IgD-negative memory B cell (primary cell): Measurements from ENCODE around the gene ALCAM. TPM values are rescaled to one million over a fixed set of nuclear protein-coding genes. Genes with fewer than 3 reads are reported as not detected.
A peak's percentile ranks its signal among the peaks of the same experiment; 100 is the strongest.

Experiments
- H3K27ac Mint-ChIP-seq, 3 donors: one replicate each; pipeline ENCODE4 v1.8.0; 2020 to 2022; ENCODE audit warnings: mild to moderate bottlenecking in 3 of 3, mixed read lengths in 3 of 3, moderate library complexity in 1 of 3
- H3K27me3 Mint-ChIP-seq: one replicate; pipeline ENCODE4 v1.8.0; 2021; ENCODE audit warnings: mixed read lengths
- H3K36me3 Mint-ChIP-seq: one replicate; pipeline ENCODE4 v1.8.0; 2020; ENCODE audit warnings: mild to moderate bottlenecking, mixed read lengths
- H3K4me1 Mint-ChIP-seq, 3 donors: one replicate each; pipeline ENCODE4 v1.8.0; 2020 to 2022; ENCODE audit warnings: mixed read lengths in 3 of 3, mild to moderate bottlenecking in 1 of 3
- H3K4me3 Mint-ChIP-seq, 4 donors: one replicate each; pipeline ENCODE4 v1.8.0; 2020 to 2022; ENCODE audit warnings: mild to moderate bottlenecking in 4 of 4, mixed read lengths in 4 of 4, moderate library complexity in 3 of 4
- H3K9me3 Mint-ChIP-seq, 3 donors: one replicate each; pipeline ENCODE4 v1.8.0; 2020 to 2021; ENCODE audit warnings: mixed read lengths in 3 of 3, mild to moderate bottlenecking in 1 of 3
- polyA plus RNA-seq: library from polyadenylated mRNA; unstranded; fragments of 300-500 nt; fragmentation: Illumina TruSeq; gene quantifications from one replicate; pipeline ENCODE4 v1.2.3, GENCODE V29; 2021

Gene ALCAM
- polyA plus RNA-seq, 1 donor from 2014 or later, result 17.4 TPM

- peaks cover 15 to 23% (median 16%) of the 10 kb centered on the region in 3 donors for H3K4me1 Mint-ChIP-seq
- H3K4me3 Mint-ChIP-seq, result peak overlapping the region; percentile 95 to 99 (median 98)
- peak overlapping the region; percentile 63 to 99 (median 98) for H3K27ac Mint-ChIP-seq
- no peaks in the 10 kb centered on the region for H3K9me3 Mint-ChIP-seq
- peaks cover 10% of the 10 kb centered on the region for H3K27me3 Mint-ChIP-seq
- no peaks in the 10 kb centered on the region for H3K36me3 Mint-ChIP-seq
These were observed 1.1 kb upstream of the ALCAM start for GRCh38 chr3:105365391-105366325.

DNA sequence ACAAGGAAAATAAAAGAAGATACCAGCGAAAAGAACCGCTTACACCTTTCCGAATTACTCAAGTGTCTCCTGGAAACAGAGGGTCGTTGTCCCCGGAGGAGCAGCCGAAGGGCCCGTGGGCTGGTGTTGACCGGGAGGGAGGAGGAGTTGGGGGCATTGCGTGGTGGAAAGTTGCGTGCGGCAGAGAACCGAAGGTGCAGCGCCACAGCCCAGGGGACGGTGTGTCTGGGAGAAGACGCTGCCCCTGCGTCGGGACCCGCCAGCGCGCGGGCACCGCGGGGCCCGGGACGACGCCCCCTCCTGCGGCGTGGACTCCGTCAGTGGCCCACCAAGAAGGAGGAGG is 325 bp downstream of the ALCAM start:
- peaks cover 10% of the 10 kb centered on the region for H3K27me3 Mint-ChIP-seq
- no peaks in the 10 kb centered on the region for H3K36me3 Mint-ChIP-seq
- H3K27ac Mint-ChIP-seq, result peak overlapping the region; percentile 97 to 99 (median 98)
- H3K9me3 Mint-ChIP-seq, result no peaks in the 10 kb centered on the region
- H3K4me3 Mint-ChIP-seq, result peak overlapping the region; percentile 95 to 99 (median 98)
- peaks cover 16 to 23% (median 17%) of the 10 kb centered on the region in 3 donors for H3K4me1 Mint-ChIP-seq

- peaks cover 10% of the 10 kb centered on the region for H3K27me3 Mint-ChIP-seq
- peaks cover 16 to 23% (median 20%) of the 10 kb centered on the region in 3 donors for H3K4me1 Mint-ChIP-seq
- peak overlapping the region; percentile 98 to 100 (median 99) for H3K27ac Mint-ChIP-seq
- H3K36me3 Mint-ChIP-seq, result no peaks in the 10 kb centered on the region
- H3K4me3 Mint-ChIP-seq, result peak overlapping the region; percentile 95 to 99 (median 98)
- no peaks in the 10 kb centered on the region for H3K9me3 Mint-ChIP-seq
These were observed 901 bp downstream of the ALCAM start for GRCh38 chr3:105367406-105368213.

DNA sequence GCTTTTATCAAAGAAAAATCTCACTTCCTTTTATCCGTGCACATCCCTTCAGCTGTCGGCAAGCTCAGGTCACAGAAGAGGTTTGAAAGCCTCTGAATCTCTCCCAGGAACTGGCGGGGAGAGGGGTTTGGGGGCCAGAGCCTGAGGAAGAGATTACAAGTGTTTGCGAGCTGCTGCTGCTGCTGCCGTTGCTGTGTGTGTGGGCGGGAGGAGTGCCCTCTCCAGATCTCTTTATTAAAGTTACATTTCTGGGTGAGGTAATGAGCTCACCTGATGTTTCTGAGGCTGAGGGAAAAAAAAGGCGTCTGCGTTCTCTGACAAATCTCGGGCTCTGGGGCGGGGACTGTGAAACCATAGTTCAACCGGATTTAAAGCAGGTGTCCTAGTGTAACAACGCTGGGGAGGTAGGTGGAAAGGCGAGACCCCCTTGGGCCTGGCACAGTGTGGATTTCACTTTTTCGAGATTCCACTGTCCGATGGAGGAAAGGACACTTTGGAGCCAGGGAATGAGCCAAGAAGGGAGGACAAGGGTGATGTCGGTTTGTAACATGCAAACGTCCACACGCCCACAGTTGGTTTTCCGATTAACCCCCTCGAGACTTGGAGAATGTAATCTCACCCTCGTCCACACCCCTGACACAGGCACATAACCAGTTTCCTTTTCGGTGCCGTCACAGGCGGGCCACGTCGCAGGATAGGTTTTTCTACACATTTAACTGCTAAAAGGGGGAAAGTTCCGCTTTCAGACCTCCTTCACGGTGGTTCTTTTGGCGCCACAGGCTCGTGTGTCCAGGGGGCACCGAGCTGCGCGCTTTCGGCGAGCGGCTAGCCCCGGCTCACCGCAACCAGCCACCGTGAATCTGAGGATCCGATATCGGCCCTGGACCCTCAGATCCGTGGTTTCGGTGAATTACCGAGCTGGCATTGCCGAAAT is 2.1 kb downstream of the ALCAM start:
- peaks cover 10% of the 10 kb centered on the region for H3K27me3 Mint-ChIP-seq
- peak overlapping the region; percentile 97 to 100 (median 99) for H3K27ac Mint-ChIP-seq
- peaks cover 1% of the 10 kb centered on the region for H3K36me3 Mint-ChIP-seq
- peaks cover 16 to 23% (median 22%) of the 10 kb centered on the region in 3 donors for H3K4me1 Mint-ChIP-seq
- H3K4me3 Mint-ChIP-seq, result peak overlapping the region; percentile 95 to 99 (median 98)
- H3K9me3 Mint-ChIP-seq, result no peaks in the 10 kb centered on the region

DNA sequence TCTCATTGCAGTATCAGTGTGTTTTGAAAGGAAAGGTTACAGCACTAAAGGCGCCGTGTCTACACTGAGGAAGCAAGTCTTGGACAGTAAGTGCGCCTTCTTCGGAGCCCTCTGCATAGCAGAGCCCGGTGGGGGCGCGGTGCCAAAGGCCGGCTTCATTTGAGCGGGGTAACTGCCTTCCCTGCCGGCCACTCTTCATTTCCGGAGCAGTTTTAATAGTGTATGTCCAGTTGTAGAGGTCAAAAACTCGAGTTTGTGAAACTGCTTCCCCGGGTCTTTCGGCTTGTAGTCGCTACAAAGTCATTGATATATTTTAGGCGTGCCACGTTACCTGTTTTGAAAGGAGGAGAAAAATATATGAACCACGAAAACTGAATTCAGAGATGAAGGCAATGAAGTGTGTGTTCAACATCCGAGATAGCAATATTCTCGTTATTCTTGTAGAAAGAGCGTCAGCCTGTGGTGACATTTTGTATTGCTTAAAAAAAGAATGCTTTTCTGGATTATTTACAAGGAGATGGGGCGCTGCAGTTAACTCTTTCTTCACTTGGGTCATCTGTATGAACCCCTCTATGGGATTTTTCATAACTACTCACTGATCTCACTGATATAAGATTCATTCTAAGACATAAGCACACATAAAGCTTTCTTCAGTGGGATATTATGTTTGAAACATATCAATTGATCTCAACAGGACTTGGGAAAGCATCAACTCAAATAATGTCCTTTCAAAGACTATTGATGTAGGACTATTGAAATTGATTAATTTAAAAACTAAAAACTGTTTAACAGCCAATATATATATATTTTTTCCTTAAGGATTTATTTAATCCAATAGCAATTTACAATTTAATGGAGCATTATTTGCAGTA is 3.0 kb downstream of the ALCAM start:
- peak overlapping the region; percentile 95 to 99 (median 98) for H3K4me3 Mint-ChIP-seq
- peaks cover 16 to 22% (median 22%) of the 10 kb centered on the region in 3 donors for H3K4me1 Mint-ChIP-seq
- no peaks in the 10 kb centered on the region for H3K9me3 Mint-ChIP-seq
- peaks cover 1% of the 10 kb centered on the region for H3K36me3 Mint-ChIP-seq
- peak overlapping the region; percentile 97 to 100 (median 99) for H3K27ac Mint-ChIP-seq
- peaks cover 8% of the 10 kb centered on the region for H3K27me3 Mint-ChIP-seq

DNA sequence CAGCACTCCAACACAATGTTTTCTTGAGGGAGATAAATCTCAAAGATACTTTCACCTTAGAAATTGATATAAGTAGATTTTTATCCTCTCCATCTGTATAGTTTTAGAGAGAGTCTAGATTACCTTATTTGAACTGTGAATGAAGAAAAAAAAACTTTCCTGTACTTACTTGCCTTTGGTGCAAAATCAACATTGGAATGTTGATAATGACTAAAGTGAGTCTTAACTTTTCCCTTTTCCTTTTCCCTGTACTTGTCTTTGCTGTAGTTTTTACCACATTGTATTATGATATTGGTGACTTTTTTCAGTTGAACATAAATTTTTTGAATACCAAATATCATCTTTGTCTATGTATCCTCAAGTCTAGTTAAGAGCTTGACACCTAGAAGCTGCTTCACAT is 6.7 kb downstream of the ALCAM start:
- H3K36me3 Mint-ChIP-seq, result peaks cover 1% of the 10 kb centered on the region
- H3K9me3 Mint-ChIP-seq, result no peaks in the 10 kb centered on the region
- no peak overlapping the region for H3K4me3 Mint-ChIP-seq
- peaks cover 17 to 28% (median 23%) of the 10 kb centered on the region in 3 donors for H3K4me1 Mint-ChIP-seq
- H3K27ac Mint-ChIP-seq, result no peak overlapping the region
- H3K27me3 Mint-ChIP-seq, result no peaks in the 10 kb centered on the region

- no peaks in the 10 kb centered on the region for H3K27me3 Mint-ChIP-seq
- peaks cover 1% of the 10 kb centered on the region for H3K36me3 Mint-ChIP-seq
- H3K4me3 Mint-ChIP-seq, result peak overlapping the region in 1 of 4 donors; percentile 55
- peak overlapping the region in 1 of 3 donors; percentile 15 for H3K27ac Mint-ChIP-seq
- no peaks in the 10 kb centered on the region for H3K9me3 Mint-ChIP-seq
- peaks cover 13 to 17% (median 16%) of the 10 kb centered on the region in 3 donors for H3K4me1 Mint-ChIP-seq
These were observed 9.2 kb downstream of the ALCAM start for GRCh38 chr3:105375750-105376511.

DNA sequence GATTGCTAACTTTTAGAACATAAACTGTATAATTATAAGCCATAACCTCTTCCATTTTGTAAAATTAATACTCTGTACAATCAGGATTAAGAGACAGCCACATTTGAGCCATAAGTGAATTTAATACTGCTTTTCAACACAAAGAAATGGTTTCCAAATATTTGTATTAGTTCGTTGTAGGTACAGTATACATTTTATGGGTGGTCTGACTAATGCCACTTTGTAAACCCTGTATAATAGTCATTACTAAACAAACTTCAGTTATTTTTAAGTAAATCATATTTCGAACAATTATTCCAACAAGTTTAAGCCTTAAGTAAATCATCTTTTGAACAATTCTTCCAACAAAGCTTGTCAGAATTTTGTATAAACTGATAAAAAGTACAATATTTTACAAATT is 11.0 kb downstream of the ALCAM start:
- Mint-ChIP-seq H3K27ac (no peak overlapping the region), H3K27me3 (no peaks in the 10 kb centered on the region), H3K9me3 (no peaks in the 10 kb centered on the region), H3K4me3 (no peak overlapping the region), H3K36me3 (peaks cover 3% of the 10 kb centered on the region), H3K4me1 (peaks cover 12 to 17% (median 13%) of the 10 kb centered on the region in 3 donors)

GRCh38 chr3:105385179-105385578 is 18.5 kb downstream of the ALCAM start:
- Mint-ChIP-seq H3K27me3 (no peaks in the 10 kb centered on the region), H3K4me3 (peak overlapping the region in 2 of 4 donors; percentile 20 to 47), H3K9me3 (peaks cover 0 to 6% (median 5%) of the 10 kb centered on the region in 3 donors), H3K36me3 (peaks cover 5% of the 10 kb centered on the region), H3K27ac (peak overlapping the region in 2 of 3 donors; percentile 22 to 54), H3K4me1 (peaks cover 18 to 25% (median 25%) of the 10 kb centered on the region in 3 donors)

- H3K4me3 Mint-ChIP-seq, result peak overlapping the region in 3 of 4 donors; percentile 8 to 70 (median 12)
- peak overlapping the region; percentile 1 to 30 (median 28) for H3K27ac Mint-ChIP-seq
These were observed 19.3 kb downstream of the ALCAM start for GRCh38 chr3:105385819-105386508.

DNA sequence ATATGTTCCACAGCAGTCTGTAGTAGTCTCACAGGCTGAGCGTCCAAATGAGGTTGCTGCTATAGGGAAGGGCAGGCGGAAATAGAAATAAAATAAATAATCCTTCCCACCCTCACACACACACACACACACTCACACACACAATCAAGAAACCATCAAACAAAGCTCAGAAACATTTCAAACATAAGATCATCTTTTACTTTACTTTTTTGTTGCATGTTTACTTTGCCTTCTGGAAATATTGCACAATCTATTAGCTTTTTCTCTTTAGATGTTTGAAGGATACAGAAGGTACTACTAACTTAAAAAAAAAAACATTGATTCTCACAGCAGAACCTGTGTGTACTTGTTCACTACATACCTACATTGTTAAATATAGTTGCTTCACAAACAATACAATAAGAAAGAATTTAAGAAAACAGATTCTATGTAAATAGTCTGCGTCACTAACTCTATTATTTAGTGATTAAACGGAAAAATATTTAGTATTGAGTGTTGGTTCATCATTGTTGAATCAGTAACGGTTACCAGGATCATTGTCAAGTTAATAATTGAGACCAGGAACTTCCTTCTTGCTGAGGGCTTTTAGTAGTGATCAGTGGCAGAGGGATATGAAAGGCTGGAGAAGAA is 20.5 kb downstream of the ALCAM start:
- Mint-ChIP-seq H3K4me1 (peaks cover 22 to 28% (median 25%) of the 10 kb centered on the region in 3 donors), H3K27ac (no peak overlapping the region), H3K9me3 (peaks cover under 1 to 8% (median 6%) of the 10 kb centered on the region in 3 donors), H3K4me3 (peak overlapping the region in 1 of 4 donors; percentile 61), H3K36me3 (peaks cover 10% of the 10 kb centered on the region), H3K27me3 (no peaks in the 10 kb centered on the region)

More at GRCh38 chr3:105385819-105386508, 19.3 kb downstream of the ALCAM start:
- Mint-ChIP-seq H3K4me1 (peaks cover 19 to 25% (median 25%) of the 10 kb centered on the region in 3 donors), H3K9me3 (peaks cover 0 to 8% (median 6%) of the 10 kb centered on the region in 3 donors), H3K36me3 (peaks cover 7% of the 10 kb centered on the region), H3K27me3 (no peaks in the 10 kb centered on the region)

DNA sequence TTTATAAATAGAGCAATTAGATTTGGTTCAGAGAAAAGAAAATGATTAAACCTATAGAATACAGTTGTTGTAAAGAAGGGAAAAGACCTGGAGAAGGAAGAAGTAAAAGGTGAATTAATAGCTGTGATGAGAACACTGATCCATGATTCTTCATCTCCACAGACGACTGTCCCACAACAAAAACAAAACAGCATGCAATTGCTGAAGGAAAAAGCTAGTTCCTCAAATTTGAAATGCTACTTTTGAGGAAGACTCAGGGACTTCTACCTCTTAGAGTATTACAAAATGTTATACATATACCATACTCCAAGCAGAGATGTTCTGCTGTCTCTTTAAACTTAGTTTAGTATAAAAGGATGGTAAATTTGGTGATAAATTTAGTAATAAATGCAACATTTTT is 21.5 kb downstream of the ALCAM start:
- Mint-ChIP-seq H3K4me3 (no peak overlapping the region), H3K36me3 (peaks cover 6% of the 10 kb centered on the region), H3K27me3 (no peaks in the 10 kb centered on the region), H3K9me3 (peaks cover 5 to 9% (median 6%) of the 10 kb centered on the region in 3 donors), H3K4me1 (peaks cover 20 to 29% (median 25%) of the 10 kb centered on the region in 3 donors), H3K27ac (no peak overlapping the region)
